Epithelial cell of proximal tubule (primary cell): ENCODE results near the gene FNDC3B. TPM values are rescaled to one million over a fixed set of nuclear protein-coding genes. Genes with fewer than 3 reads are reported as not detected.

Experiments
- DNase-seq: peaks from one replicate; pipeline ENCODE4 v3.0.0-alpha.2; 2011; ENCODE audit warnings: low read depth
- H3K4me3 ChIP-seq: 2 replicates; pipeline ENCODE4 v1.5.1; 2011; ENCODE audit warnings: low read depth, mild to moderate bottlenecking, low read length
- total RNA-seq: library from RNA; depleted of rRNA; stranded (reverse); fragments of >200 nt; gene quantifications from 2 replicates; pipeline ENCODE4 v1.2.3, GENCODE V29; 2015
- TF ChIP-seq, protein P1 (sequence below): conservative IDR thresholded peaks from 2 replicates; pipeline ENCODE4 v1.5.1; 2012; ENCODE audit warnings: low read depth, mild to moderate bottlenecking, low read length

Gene FNDC3B
- total RNA-seq, 1 donor from 2014 or later, result 37.3 TPM

- TF ChIP-seq, protein P1, sequence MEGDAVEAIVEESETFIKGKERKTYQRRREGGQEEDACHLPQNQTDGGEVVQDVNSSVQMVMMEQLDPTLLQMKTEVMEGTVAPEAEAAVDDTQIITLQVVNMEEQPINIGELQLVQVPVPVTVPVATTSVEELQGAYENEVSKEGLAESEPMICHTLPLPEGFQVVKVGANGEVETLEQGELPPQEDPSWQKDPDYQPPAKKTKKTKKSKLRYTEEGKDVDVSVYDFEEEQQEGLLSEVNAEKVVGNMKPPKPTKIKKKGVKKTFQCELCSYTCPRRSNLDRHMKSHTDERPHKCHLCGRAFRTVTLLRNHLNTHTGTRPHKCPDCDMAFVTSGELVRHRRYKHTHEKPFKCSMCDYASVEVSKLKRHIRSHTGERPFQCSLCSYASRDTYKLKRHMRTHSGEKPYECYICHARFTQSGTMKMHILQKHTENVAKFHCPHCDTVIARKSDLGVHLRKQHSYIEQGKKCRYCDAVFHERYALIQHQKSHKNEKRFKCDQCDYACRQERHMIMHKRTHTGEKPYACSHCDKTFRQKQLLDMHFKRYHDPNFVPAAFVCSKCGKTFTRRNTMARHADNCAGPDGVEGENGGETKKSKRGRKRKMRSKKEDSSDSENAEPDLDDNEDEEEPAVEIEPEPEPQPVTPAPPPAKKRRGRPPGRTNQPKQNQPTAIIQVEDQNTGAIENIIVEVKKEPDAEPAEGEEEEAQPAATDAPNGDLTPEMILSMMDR, result no peak
- H3K4me3 ChIP-seq, result no peak overlapping the region
- DNase-seq, result no peak
Observed at GRCh38 chr3:172184106-172184822, 144.9 kb downstream of the FNDC3B start.

- H3K4me3 ChIP-seq, result no peak overlapping the region
- TF ChIP-seq, protein P1, result no peak
Observed at GRCh38 chr3:172185907-172186306, 146.5 kb downstream of the FNDC3B start.

DNA sequence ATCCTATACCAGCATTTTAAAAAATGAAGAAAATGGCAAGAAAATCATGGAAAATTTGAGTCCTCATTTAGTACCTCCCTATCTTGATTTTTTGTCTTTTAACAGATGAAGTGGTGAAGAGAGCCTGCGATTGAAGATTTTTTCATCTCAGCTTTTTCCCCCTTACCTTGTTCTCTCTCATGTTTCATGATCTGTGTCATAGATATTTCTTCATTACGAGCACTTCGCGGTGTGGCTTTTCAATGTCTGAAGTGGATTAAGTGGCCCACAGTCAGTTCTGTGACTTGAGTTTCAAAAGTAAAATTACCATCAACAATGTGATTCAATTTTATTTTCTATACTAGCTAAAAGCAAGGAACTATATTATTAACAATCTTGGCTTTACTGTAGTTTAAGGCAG, 147.2 kb downstream of the FNDC3B start:
- DNase-seq, result no peak
- TF ChIP-seq, protein P1, result no peak
- no peak overlapping the region for H3K4me3 ChIP-seq

More at GRCh38 chr3:172185907-172186306, 146.5 kb downstream of the FNDC3B start:
- DNase-seq, result no peak

- no peak for DNase-seq
- H3K4me3 ChIP-seq, result no peak overlapping the region
- TF ChIP-seq, protein P1, result no peak
Observed at GRCh38 chr3:172187511-172187910, 148.1 kb downstream of the FNDC3B start.

- no peak for DNase-seq
- TF ChIP-seq, protein P1, result no peak
- no peak overlapping the region for H3K4me3 ChIP-seq
Observed at GRCh38 chr3:172188511-172188910, 149.1 kb downstream of the FNDC3B start.

DNA sequence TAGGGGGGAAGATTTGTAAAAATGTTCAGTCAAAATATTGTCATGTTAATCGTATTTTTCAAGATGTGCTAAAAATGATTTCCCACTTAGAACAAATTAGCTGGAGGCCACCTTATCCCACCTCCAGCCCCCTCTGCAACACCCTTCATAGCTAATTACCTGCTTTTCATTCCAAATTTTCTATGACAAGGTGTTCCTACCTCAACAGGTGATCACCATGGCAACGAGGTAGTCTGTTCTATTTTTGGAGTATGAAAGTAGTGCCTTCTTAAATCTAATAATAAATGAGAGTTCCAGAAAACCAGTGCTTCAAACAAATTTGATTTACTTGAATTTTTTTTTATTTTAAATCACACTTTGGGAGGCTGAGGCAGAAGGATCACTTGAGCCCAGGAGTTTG, 149.8 kb downstream of the FNDC3B start:
- TF ChIP-seq, protein P1, result no peak
- no peak overlapping the region for H3K4me3 ChIP-seq
- no peak for DNase-seq

- H3K4me3 ChIP-seq, result no peak overlapping the region
- no peak for DNase-seq
- TF ChIP-seq, protein P1, result no peak
Observed at GRCh38 chr3:172189987-172190603, 150.7 kb downstream of the FNDC3B start.
